B cell (primary cell): ENCODE data around the gene UNC13C.

ENCODE experiments used
- CTCF ChIP-seq: fragments of 200-600 bp; IDR thresholded peaks from one replicate; pipeline ENCODE4 v1.8.0; 2022; ENCODE audit warnings: antibody characterized with exemption, mild to moderate bottlenecking
- EZH2 ChIP-seq: IDR thresholded peaks from 2 replicates; pipeline ENCODE4 v1.6.1; 2012; ENCODE audit warnings: borderline replicate concordance, low read depth, mild to moderate bottlenecking, moderate library complexity, low read length; ENCODE audit not compliant: insufficient read depth, poor library complexity, severe bottlenecking

GRCh38 chr15:54029081-54029480 is 50.8 kb downstream of the UNC13C start:
- TF ChIP-seq CTCF (no peak), EZH2 (no peak)
